Mononuclear cell (primary cell): ENCODE data around the gene UBE2O. TPM values are rescaled to one million over a fixed set of nuclear protein-coding genes. Genes with fewer than 3 reads are reported as not detected.
"Not testable (repeated sequence)": the region's sequence is repeated elsewhere in the genome, so short reads cannot be mapped to it uniquely, and the experiment has no call there.

Experiments
- H3K27me3 ChIP-seq: 2 replicates; pipeline ENCODE4 v1.6.0; 2011; ENCODE audit warnings: low read length, control low read depth; ENCODE audit not compliant: insufficient read depth
- H3K4me1 ChIP-seq: 2 replicates; pipeline ENCODE4 v1.5.1; 2011; ENCODE audit warnings: mild to moderate bottlenecking, low read length, control low read depth; ENCODE audit not compliant: insufficient read depth
- H3K4me3 ChIP-seq: 2 replicates; pipeline ENCODE4 v1.5.1; 2011; ENCODE audit warnings: mild to moderate bottlenecking, low read length, moderate library complexity
- H3K9me3 ChIP-seq: 2 replicates; pipeline ENCODE4 v1.5.1; 2011; ENCODE audit warnings: low read depth, mild to moderate bottlenecking, control low read depth, low read length
- total RNA-seq: library from RNA; depleted of rRNA; stranded (reverse); fragments of >200 nt; gene quantifications from one replicate; pipeline ENCODE4 v1.2.3, GENCODE V29; 2012

UBE2O gene
- total RNA-seq, 1 donor = 15.2 TPM

GRCh38 chr17:76360461-76360860 is 92.5 kb downstream of the UBE2O start:
- no peak overlapping the region for H3K4me3 ChIP-seq
- no peaks in the 10 kb centered on the region for H3K9me3 ChIP-seq
- H3K4me1 ChIP-seq = no peaks in the 10 kb centered on the region
- no peaks in the 10 kb centered on the region for H3K27me3 ChIP-seq

DNA sequence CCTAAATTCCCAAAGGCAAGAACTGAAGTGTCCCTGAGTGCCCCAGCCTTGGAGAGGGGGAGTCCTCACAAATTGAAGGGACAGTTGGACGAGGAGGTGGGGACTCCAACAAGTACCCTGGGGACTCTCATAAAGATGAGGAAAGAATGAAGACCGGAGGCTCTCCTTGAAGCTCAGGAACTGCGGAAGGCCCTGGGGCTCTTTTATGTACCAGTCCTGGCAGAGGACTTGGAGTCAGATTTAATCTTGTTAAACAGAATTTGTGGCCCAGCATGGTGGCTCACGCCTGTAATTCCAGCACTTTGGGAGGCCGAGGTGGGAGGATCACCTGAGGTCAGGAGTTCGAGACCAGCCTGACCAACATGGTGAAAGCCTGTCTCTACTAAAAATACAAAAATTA is 93.2 kb downstream of the UBE2O start:
- not testable (repeated sequence) for H3K27me3 ChIP-seq, H3K4me3 ChIP-seq, H3K9me3 ChIP-seq, H3K4me1 ChIP-seq

GRCh38 chr17:76359375-76359774 is 93.6 kb downstream of the UBE2O start:
- no peaks in the 10 kb centered on the region for H3K9me3 ChIP-seq
- no peaks in the 10 kb centered on the region for H3K27me3 ChIP-seq
- no peak overlapping the region for H3K4me3 ChIP-seq
- H3K4me1 ChIP-seq = peaks cover 7% of the 10 kb centered on the region

DNA sequence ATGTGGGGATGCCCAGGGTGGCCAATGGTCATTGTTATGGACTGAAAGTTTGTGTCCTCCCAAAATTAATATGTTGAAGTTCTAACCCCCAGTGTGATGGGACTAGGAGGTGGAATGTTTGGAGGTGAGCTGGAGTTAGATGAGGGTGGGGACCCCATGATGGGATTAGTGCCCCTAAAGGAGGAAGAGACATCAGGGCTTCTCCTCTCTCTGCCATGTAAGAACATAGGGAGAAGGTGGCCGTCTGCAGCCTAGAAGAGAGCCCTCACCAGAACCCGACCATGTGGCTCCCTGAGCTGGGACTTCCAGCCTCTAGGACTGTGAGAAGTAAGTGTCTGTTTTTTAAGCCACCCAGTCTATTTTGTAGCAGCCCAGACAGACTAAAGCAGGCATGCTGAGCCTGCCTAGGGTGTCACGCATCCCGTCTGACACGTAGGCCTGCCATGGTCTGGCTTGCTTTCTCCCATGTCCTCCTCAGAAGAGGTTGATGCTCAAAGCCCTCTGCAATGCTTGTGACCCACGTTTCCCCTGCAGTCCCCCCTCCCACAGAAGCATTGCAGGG is 95.3 kb downstream of the UBE2O start:
- H3K27me3 ChIP-seq = no peaks in the 10 kb centered on the region
- no peak overlapping the region for H3K4me3 ChIP-seq
- peaks cover 14% of the 10 kb centered on the region for H3K4me1 ChIP-seq
- no peaks in the 10 kb centered on the region for H3K9me3 ChIP-seq

- Histone ChIP-seq H3K27me3 (no peaks in the 10 kb centered on the region), H3K9me3 (no peaks in the 10 kb centered on the region), H3K4me1 (peaks cover 16% of the 10 kb centered on the region), H3K4me3 (no peak overlapping the region)
Observed at GRCh38 chr17:76356803-76357456, 96.0 kb downstream of the UBE2O start.

DNA sequence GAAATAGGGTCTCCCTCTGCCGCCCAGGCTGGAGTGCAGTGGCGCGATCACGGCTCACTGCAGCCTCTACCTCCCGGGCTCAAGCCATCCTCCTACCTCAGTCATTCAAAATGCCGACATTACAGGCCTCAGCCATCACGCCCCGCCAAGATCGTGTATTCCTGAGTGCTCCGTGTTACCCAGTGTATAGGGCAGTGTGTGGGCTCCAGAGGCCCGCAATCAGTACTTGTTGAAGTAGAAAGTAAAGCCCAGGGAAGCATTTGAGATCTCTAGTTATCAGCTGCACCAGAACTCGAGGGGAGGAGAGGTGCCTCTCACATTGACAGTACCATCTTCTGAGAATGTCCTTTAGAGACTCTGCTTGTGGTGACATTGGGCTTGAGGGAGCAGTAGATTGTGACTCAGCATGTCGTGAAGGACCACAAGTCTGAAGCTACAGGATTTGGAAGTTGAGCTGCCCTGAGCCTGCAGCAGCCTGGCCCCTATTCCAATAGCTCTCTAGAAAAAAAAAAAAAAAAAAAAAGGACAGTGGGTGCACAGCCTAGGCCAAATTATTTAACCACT is 98.1 kb downstream of the UBE2O start:
- no peaks in the 10 kb centered on the region for H3K27me3 ChIP-seq
- no peak overlapping the region for H3K4me3 ChIP-seq
- H3K4me1 ChIP-seq = peaks cover 16% of the 10 kb centered on the region
- H3K9me3 ChIP-seq = no peaks in the 10 kb centered on the region

DNA sequence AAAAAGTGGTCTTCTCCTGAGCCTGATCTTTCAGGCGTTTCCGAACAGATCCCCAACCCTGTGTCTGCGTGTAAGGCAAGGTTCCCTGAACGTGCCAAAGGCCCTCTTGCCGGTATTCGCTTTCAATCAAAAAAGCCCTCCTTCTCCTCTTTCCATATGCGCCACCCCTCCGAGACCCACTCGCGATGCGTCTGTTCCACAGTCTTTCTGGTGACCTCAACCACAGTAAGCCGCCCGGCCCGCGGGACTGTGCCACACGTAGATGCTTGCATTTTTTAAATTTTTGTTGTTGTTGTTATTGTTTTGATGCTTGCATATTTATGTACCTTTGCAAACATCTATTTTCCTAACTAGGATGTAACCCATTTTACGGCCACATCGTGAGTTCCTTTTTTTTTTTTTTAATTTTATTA is 98.6 kb downstream of the UBE2O start:
- no peaks in the 10 kb centered on the region for H3K27me3 ChIP-seq
- H3K4me1 ChIP-seq = peaks cover 16% of the 10 kb centered on the region
- H3K4me3 ChIP-seq = peak overlapping the region; percentile 69
- no peaks in the 10 kb centered on the region for H3K9me3 ChIP-seq

DNA sequence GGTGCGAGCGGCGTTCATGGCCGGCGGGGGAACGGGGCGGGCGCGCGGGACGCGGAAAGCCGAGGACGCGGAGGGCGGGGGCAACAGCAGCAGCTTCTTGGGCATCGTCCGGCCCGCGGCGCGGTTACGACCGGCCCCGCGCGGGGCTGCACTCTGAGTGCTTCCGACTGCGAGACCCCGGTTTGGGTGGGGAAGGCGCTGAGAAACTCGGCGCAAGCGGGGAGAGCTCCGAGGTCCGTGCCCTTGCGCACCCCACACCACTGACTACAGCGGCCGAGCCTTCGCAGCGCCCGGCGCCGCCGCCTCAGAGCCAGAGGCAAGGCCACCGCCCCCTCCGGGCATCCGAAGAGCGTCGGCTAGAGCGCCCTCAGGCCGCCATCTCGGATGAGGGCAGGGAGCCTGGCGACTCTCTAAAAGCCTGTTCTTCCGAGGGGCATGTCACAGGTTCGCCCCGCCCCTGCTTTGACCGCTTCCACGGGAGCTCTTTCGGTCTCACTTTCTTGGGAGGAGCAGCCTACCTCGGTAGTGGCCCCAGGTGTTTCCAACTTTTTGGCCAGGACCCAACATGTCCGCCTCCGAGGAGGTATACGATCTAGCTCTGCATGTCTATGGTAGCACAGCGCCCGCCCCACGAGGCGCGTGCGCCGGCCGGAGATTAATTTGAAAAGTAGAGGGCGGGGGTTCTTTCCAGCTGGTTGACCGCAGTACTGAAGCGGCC is 99.2 kb downstream of the UBE2O start, which contains the start of gene PRPSAP1:
TSS of gene PRPSAP1 (minus strand) at position 318 of the 718 bp plus-strand sequence. CDS start at position 105, 213 bp downstream.
- H3K4me3 ChIP-seq = peak within 1 kb of the TSS; percentile 69
- H3K4me1 ChIP-seq = peaks cover 16% of the 10 kb centered on the region

DNA sequence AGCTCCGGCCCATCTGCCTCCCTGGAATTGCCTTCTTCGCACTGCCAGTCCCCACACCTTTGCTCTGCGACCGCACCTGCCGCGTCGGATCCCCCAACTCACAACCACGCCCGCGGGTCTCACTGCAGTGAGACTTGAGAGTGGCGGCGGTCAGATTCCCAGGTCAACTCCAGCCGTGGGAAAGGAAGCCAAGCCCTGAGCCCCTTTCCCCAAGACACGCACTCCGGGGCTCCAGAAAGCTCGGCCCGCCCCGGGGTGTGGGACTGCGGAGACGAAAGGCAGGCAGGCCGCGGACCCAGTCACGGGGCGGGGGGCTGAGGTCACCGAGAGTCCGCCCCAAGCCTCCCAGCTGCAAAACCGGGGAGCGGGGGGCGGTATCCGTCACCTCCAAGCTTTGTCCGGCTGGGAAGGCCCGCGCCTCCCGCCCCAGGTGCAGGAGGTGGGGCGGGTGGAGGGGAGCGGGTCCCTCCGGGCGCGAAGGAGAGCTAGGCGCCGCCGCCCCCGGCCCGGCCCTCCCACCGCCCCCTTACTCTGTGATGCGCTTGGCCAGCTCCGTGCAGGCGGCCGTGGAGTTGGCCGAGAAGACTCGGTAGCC is 99.9 kb downstream of the UBE2O start:
- Histone ChIP-seq H3K4me3 (peak overlapping the region; percentile 69), H3K9me3 (no peaks in the 10 kb centered on the region), H3K4me1 (peaks cover 16% of the 10 kb centered on the region), H3K27me3 (no peaks in the 10 kb centered on the region)

More for the DNA sequence above, 99.2 kb downstream of the UBE2O start, which contains the start of gene PRPSAP1:
- no peaks in the 10 kb centered on the region for H3K9me3 ChIP-seq
- H3K27me3 ChIP-seq = no peaks in the 10 kb centered on the region

DNA sequence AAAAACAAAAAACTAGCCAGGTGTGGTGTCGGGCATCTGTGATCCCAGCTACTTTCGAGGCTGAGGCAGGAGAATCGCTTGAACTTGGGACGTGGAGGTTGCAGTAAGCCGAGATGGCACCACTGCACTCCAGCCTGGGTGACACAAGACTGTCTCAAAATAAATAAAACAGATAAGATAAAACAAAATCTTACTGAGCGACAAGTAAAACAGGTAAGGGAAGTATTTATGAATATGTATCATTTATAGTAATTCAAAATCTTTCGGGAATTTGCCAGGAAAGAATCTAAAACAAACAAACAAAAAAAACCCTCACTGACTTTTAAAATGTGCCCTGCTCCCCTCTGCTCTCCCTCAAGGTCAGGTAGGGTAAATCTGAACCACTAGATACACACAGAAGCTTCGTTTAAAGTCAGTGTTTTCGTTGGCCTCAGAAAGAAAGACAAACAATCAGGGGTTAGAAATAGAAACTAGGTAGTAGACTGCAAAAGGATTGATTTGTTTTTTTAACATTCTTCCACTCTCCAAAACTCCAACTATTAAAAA is 101.4 kb downstream of the UBE2O start:
- Histone ChIP-seq H3K4me3 (no peak overlapping the region), H3K9me3 (no peaks in the 10 kb centered on the region), H3K27me3 (no peaks in the 10 kb centered on the region), H3K4me1 (peaks cover 16% of the 10 kb centered on the region)

- Histone ChIP-seq H3K27me3 (no peaks in the 10 kb centered on the region), H3K4me3 (no peak overlapping the region), H3K9me3 (no peaks in the 10 kb centered on the region)
Observed at GRCh38 chr17:76350463-76350862, 102.5 kb downstream of the UBE2O start.

DNA sequence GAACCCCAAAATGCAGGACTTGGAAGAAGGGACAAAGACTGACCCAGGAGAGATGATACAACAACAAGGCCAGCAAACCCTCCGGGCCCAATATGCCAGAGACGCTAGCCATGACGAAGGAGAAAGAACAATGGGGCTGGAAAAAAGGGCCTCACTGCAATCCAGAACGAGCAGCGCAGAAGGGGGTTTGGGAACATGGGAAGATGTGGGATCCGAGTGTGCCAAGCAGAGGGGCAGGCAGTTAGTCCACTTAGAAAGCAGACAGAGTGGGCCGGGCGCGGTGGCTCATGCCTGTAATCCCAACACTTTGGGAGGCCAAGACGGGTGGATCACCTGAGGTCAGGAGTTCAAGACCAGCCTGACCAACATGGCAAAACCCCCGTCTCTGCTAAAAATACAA is 106.0 kb downstream of the UBE2O start:
- H3K27me3 ChIP-seq, H3K4me3 ChIP-seq: not testable (repeated sequence)

More at GRCh38 chr17:76350463-76350862, 102.5 kb downstream of the UBE2O start:
- H3K4me1 ChIP-seq = peaks cover 16% of the 10 kb centered on the region

DNA sequence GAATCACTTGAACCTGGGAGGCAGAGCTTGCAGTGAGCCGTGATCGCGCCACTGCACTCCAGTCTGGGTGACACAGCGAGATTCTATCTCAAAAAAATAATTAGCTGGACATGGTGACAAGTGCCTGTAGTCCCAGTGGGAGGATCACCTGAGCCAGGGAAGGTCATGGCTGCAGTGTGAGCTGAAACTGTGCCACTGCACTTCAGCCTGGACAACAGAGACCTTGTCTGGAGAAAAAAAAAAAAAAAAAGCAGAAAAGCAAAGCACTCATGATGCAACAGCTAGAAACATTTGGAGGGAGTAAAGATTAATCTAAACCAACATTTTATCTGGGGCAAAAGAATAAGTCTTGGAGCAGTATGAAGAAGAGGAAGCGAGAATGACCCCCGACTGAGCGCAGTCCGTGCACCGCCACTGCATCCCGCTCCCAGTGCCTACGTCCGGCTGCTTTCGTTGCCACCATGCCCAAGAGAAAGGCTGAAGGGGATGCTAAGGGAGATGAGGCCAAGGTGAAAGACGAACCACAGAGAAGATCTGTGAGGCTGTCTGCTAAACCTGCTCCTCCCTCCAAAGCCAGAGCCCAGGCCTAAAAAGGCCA is 107.5 kb downstream of the UBE2O start:
- H3K4me1 ChIP-seq = no peaks in the 10 kb centered on the region
- H3K4me3 ChIP-seq = no peak overlapping the region
- H3K9me3 ChIP-seq = no peaks in the 10 kb centered on the region
- H3K27me3 ChIP-seq = no peaks in the 10 kb centered on the region

More for the DNA sequence above, 106.0 kb downstream of the UBE2O start:
- not testable (repeated sequence) for H3K4me1 ChIP-seq, H3K9me3 ChIP-seq

DNA sequence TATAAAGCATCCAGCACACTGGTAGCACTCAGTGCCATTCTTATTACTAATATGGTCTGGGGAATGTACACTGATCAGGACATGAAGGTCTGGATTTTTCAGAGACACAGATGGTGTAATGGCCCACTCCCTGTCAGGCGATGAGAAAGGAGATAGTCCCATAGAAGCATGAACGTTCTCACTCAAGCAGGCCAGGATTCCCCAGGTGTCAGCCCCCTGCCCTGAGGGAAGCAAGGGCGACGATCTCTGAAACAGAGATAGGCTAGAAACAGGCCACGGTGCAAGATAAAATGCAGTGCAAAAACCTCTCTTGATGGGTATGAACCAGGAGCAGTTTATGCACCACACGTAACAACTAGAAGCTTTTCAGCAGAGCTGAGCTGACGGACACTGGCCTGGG is 109.8 kb downstream of the UBE2O start:
- Histone ChIP-seq H3K4me1 (no peaks in the 10 kb centered on the region), H3K27me3 (no peaks in the 10 kb centered on the region), H3K9me3 (no peaks in the 10 kb centered on the region), H3K4me3 (no peak overlapping the region)
